Pancreas (tissue), 10 donors: ENCODE measurements around the gene NRG4. TPM values are rescaled to one million over a fixed set of nuclear protein-coding genes. Genes with fewer than 3 reads are reported as not detected.

Experiments
- ATAC-seq, 4 donors: fragments of 200-7000 bp; cut with Tn5 transposase; one replicate each; pipeline versions ENCODE4 v1.8.0 to v1.9.1; 2020; ENCODE audit warnings: mild to moderate bottlenecking in 4 of 4, moderate library complexity in 4 of 4
- DNase-seq, 6 donors: peaks; one replicate each; pipeline ENCODE4 v3.0.0-alpha.2; 2020
- FAIRE-seq: peaks from 2 replicates; lab custom pipeline; 2012; peaks lifted over from hg19 to GRCh38; lab: Jason Lieb, UNC
- H3K27ac ChIP-seq, 4 donors: fragments of 200-600 bp; sonication (generic); 1 replicate in 3 of 4; 2 replicates in 1 of 4; pipeline versions ENCODE4 v1.5.0 to v1.8.0; 2020
- H3K27me3 ChIP-seq, 4 donors: fragments of 200-600 bp; one replicate each; pipeline ENCODE4 v1.8.0; 2021
- H3K36me3 ChIP-seq, 3 donors: fragments of 200-600 bp; sonication (generic) in 1 of 3; one replicate each; pipeline versions ENCODE4 v1.5.0 to v1.8.0; 2020 to 2021
- H3K4me1 ChIP-seq, 3 donors: fragments of 200-600 bp; one replicate each; pipeline ENCODE4 v1.8.0; 2021
- H3K4me3 ChIP-seq, 4 donors: fragments of 200-600 bp; sonication (generic) in 2 of 4; one replicate each; pipeline versions ENCODE4 v1.5.0 to v1.8.0; 2020 to 2021
- H3K9me3 ChIP-seq, 4 donors: fragments of 200-600 bp; one replicate each; pipeline ENCODE4 v1.8.0; 2021
- CTCF ChIP-seq, 4 donors: fragments of 200-600 bp; sonication (generic) in 3 of 4; IDR thresholded peaks; one replicate each; pipeline versions ENCODE4 v1.5.0 to v1.8.0; 2021; ENCODE audit warnings: antibody characterized with exemption in 4 of 4
- WGBS, 2 donors: extraction: QIAGEN DNeasy Blood & Tissue Kit; methylation state at CpG; one replicate each; pipeline ENCODE4 v1.1.7; 2013; 5-methylcytosine and 5-hydroxymethylcytosine counted together
- intact Hi-C, 3 donors: fragments of 100-400 bp; cut with DNase I; formaldehyde crosslinking; loops; one replicate each; pipeline versions ENCODE4 v1.11.1 to v1.14.2; 2022
- polyA plus RNA-seq, 2 donors: library from polyadenylated mRNA; stranded (reverse); fragments of 200-250 nt; gene quantifications; one replicate each; pipeline ENCODE4 v1.2.3, GENCODE V29; 2013
- total RNA-seq, 6 donors: library from RNA; stranded (reverse); fragmentation: NEBNext Ultra II Directional in 4 of 6; extraction: Animal tissue kit (Norgen Biotek cat#: 25700) in 4 of 6; gene quantifications; one replicate each; pipeline versions ENCODE4 v1.2.1 to v1.2.4, GENCODE V29; 2021 to 2023
- donor health status: healthy with polysubstance abuse.
- donor health status: DM: no; HTN: no; CAD: no; lungs with moderate emphysema.
- donor health status: DM: no; HTN: no; CAD: no.
- donor health status: control.
- donor health status: control.
- donor health status: Bipolar disorder and iron deficiency.
- donor health status: DM: yes; HTN: yes; CAD: no.
- donor health status: DM: no; HTN: no; CAD: no.
- donor health status: DM: no; HTN: no; CAD: no.
- donor health status: DM: yes; HTN: yes; CAD: no.

Gene NRG4
- total and polyA plus RNA-seq, 8 donors = 6.0 to 50.1 (median 27.8) TPM

- WGBS, 2 donors = 95% methylated on average over 4 of the region's 4 CpGs
- no peak overlapping the region for H3K4me3 ChIP-seq
- DNase-seq (no peak), FAIRE-seq (no peak), ATAC-seq (no peak)
- intact Hi-C loops = no loop called here
- no peaks in the 10 kb centered on the region for H3K36me3 ChIP-seq
- H3K9me3 ChIP-seq = no peaks in the 10 kb centered on the region
- no peaks in the 10 kb centered on the region for H3K27me3 ChIP-seq
- H3K27ac ChIP-seq = no peak overlapping the region
- peaks cover 0 to 8% (median 3%) of the 10 kb centered on the region in 3 donors for H3K4me1 ChIP-seq
- TF ChIP-seq CTCF (IDR thresholded peaks at IDR 0.05) = no peak
These were observed 88.5 kb downstream of the NRG4 start for GRCh38 chr15:75923756-75924155.

DNA sequence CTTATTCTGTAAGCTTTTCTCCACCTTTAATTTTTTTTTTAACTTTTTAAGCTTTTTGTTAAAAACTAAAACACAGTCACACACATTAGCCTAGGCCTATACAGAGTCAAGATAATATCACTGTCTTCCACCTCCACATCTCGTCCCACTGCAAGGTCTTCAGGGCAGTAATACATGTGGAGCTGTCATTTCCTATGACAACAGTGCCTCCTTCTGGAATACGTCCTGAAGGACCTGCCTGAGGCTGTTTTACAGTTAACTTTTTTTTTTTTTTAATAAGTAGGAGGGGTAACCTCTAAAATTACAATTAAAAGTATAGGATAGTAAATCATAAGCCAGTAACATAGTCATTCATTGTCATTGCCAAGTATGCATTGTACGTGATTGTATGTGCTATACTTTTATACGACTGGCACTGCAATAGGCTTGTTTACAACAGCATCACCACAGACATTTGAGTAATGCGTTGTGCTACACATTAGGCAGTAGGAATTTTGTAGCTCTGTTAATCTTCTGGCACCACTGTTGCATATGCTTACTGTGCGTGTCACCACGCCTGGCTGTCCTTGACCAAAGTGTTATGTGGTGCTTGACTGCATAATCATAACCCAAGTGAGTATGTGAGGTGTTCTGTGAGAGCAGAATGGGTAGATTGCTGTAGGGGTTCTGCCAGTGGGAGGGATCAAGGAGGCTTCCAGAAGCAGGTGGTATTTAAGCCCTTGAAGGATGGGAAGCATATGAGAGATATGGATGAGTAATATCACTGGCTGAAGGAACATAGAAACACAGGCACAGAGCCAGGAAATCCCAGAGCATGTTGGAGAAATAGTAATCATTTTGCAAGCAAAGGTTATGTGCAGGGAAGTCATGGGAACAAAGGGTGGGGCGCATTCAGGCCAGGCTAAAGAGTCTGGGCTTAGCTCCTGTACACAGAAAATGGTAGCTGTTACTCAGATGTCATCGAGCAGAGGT, 90.2 kb downstream of the NRG4 start:
- intact Hi-C loops = no loop called here
- peaks cover 0 to 2% (median 0%) of the 10 kb centered on the region in 3 donors for H3K36me3 ChIP-seq
- no peak overlapping the region for H3K27ac ChIP-seq
- no peak for FAIRE-seq
- H3K9me3 ChIP-seq = no peaks in the 10 kb centered on the region
- TF ChIP-seq CTCF (IDR thresholded peaks at IDR 0.05) = peak in 1 of 4 donors; percentile 13
- no peaks in the 10 kb centered on the region for H3K27me3 ChIP-seq
- H3K4me3 ChIP-seq = no peak overlapping the region
- peak in 2 of 6 donors; percentile 25 to 28 for DNase-seq
- ATAC-seq = peak; percentile 58 to 72 (median 69)
- peaks cover 3 to 13% (median 5%) of the 10 kb centered on the region in 3 donors for H3K4me1 ChIP-seq
- WGBS, 2 donors = 47 to 54% methylated on average over 9 of the region's 9 CpGs

DNA sequence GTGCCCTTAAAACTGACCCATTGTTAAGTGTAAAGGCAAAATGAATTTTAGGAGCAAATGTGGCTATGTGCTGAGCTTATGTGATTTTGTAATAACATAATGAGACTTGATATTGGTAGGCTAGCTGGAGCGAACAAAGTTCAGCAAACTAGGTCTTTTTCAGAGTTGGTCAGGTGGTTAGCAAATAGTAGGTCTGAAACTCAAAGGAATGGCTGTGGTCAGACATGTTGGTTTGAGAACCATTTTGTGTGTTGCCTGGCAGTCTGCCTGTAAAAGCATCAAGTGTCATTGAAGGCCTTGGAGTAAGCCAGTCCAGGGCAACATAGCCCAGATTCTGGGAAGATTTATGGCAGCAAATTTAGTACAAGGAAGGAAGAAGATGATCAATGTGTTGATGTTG, 92.1 kb downstream of the NRG4 start:
- ATAC-seq (no peak), DNase-seq (no peak), FAIRE-seq (no peak)
- Histone ChIP-seq H3K36me3 (peaks cover 0 to 2% (median 0%) of the 10 kb centered on the region in 3 donors), H3K4me1 (peaks cover 10 to 20% (median 10%) of the 10 kb centered on the region in 3 donors), H3K27me3 (no peaks in the 10 kb centered on the region), H3K27ac (no peak overlapping the region), H3K4me3 (no peak overlapping the region), H3K9me3 (no peaks in the 10 kb centered on the region)
- TF ChIP-seq CTCF (IDR thresholded peaks at IDR 0.05) = no peak
- WGBS, 2 donors = 98 to 100% methylated on average over 1 of the region's 1 CpG
- intact Hi-C loops = no loop called here

DNA sequence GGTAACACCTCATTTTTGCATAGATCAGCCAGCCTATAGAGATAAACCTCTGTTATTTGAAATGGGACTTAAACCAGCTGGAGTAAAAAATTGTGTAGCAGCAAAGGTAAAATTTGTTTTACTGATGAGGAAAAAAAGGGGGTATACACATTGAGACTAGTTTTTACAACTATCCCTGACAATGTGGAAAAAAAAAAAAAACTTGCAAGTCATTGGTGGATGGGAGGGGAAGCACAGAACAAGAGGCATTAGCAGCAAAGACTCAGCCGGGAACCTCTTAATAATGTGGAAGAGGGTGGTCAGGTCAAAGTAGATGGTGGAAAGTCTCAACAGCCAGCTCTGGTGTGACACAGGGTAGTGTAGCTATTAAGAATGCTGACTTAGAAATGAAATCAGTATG, 94.1 kb downstream of the NRG4 start:
- no peak for TF ChIP-seq CTCF (IDR thresholded peaks at IDR 0.05)
- intact Hi-C loops = no loop called here
- no peak overlapping the region for H3K4me3 ChIP-seq
- peaks cover 10 to 20% (median 10%) of the 10 kb centered on the region in 3 donors for H3K4me1 ChIP-seq
- H3K27ac ChIP-seq = no peak overlapping the region
- ATAC-seq (no peak), FAIRE-seq (no peak), DNase-seq (no peak)
- WGBS, 2 donors = 93 to 100% methylated on average over 1 of the region's 1 CpG
- H3K36me3 ChIP-seq = peaks cover 0 to 12% (median 8%) of the 10 kb centered on the region in 3 donors
- H3K27me3 ChIP-seq = no peaks in the 10 kb centered on the region
- H3K9me3 ChIP-seq = no peaks in the 10 kb centered on the region
